Hematopoietic multipotent progenitor cell (in vitro differentiated cells): ENCODE data around the gene NXPE2. TPM values are rescaled to one million over a fixed set of nuclear protein-coding genes. Genes with fewer than 3 reads are reported as not detected.
A peak's percentile ranks its signal among the peaks of the same experiment; 100 is the strongest.

ENCODE experiments used
- DNase-seq, 3 donors: peaks; one replicate each; pipeline ENCODE4 v3.0.0-alpha.2; 2011 to 2015; ENCODE audit warnings: low read depth in 2 of 3, low spot score in 2 of 3
- total RNA-seq: library from RNA; depleted of rRNA; stranded (reverse); fragments of >200 nt; gene quantifications from one replicate; pipeline ENCODE4 v1.2.3, GENCODE V29; 2012

NXPE2 gene
- total RNA-seq, 1 donor, result not detected

DNA sequence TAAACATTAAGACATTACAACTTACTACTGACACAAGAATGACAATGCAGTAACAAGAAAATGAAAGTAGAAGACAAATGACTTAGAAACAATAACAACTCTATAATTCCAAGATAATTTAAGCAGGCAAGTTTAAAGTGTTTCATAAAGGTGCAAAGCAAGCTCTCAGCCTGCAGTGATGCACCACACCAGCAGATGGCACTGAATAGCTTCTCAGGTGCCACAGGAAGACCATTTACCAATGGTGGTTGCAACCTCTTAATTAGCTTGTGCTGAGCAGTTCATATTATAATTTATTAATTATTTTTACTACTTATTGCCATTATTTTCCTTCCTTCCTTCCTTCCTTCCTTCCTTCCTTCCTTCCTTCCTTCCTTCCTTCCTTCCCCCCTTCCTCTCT, 60.6 kb downstream of the NXPE2 start:
- peak in 2 of 3 donors; percentile 10 to 34 for DNase-seq

- no peak for DNase-seq
These were observed 66.9 kb downstream of the NXPE2 start for GRCh38 chr11:114745150-114745671.

DNA sequence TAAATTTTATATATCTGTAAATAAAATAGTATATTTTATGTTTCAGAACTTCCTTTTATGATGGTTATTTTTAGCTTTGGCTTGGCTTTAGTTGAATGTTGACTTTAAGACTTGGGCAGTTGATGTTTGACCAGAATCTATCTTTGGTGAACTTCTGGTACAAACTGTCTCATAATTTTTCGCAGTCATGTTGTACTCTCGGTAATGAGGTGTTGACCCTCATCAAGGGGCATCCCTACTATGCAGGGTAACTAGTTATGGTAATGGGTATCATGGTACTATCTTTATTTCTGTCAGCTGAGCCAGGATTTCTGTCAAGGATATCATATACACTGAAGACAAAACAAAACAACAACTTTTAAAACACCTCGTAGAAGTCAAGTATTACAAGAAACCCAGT, 67.7 kb downstream of the NXPE2 start:
- DNase-seq, result no peak

Other genes starting within 250 kb of the NXPE2 start
- gene REXO2, start 239.1 kb upstream of the NXPE2 start, total RNA-seq, result 78.9 TPM
- not detected for gene NXPE1, start 118.6 kb upstream of the NXPE2 start, total RNA-seq
- not detected for gene NXPE4, start 82.7 kb upstream of the NXPE2 start, total RNA-seq